OCI-M2 (cell line): ENCODE data around the gene TACR1.
"Not testable (repeated sequence)": the region's sequence is repeated elsewhere in the genome, so short reads cannot be mapped to it uniquely, and the experiment has no call there.

Source experiments
- DNase-seq: peaks from one replicate; lab custom pipeline; 2025; ENCODE audit not compliant: unreplicated experiment; lab: John Stamatoyannopoulos, UW

TACR1 gene

GRCh38 chr2:75094405-75094804 is 104.9 kb downstream of the TACR1 start:
- no peak for DNase-seq

- DNase-seq, result no peak
These were observed 108.4 kb downstream of the TACR1 start for GRCh38 chr2:75090770-75091515.

GRCh38 chr2:75089471-75089870 is 109.8 kb downstream of the TACR1 start:
- no peak for DNase-seq

- DNase-seq, result no peak
These were observed 110.5 kb downstream of the TACR1 start for GRCh38 chr2:75088791-75089190.

- no peak for DNase-seq
These were observed 111.6 kb downstream of the TACR1 start for GRCh38 chr2:75087736-75088135.

GRCh38 chr2:75079575-75079974 is 119.7 kb downstream of the TACR1 start:
- no peak for DNase-seq

GRCh38 chr2:75077909-75078308 is 121.4 kb downstream of the TACR1 start:
- DNase-seq, result no peak

GRCh38 chr2:75076088-75076487 is 123.2 kb downstream of the TACR1 start:
- DNase-seq, result no peak

- DNase-seq, result no peak
These were observed 124.6 kb downstream of the TACR1 start for GRCh38 chr2:75074708-75075107.

- no peak for DNase-seq
These were observed 125.1 kb downstream of the TACR1 start for GRCh38 chr2:75074228-75074627.

GRCh38 chr2:75071766-75072165 is 127.6 kb downstream of the TACR1 start:
- no peak for DNase-seq

GRCh38 chr2:75068546-75068945 is 130.8 kb downstream of the TACR1 start:
- DNase-seq, result no peak

- DNase-seq, result no peak
These were observed 131.8 kb downstream of the TACR1 start for GRCh38 chr2:75067506-75067905.

GRCh38 chr2:75066121-75066902 is 133.0 kb downstream of the TACR1 start:
- no peak for DNase-seq

GRCh38 chr2:75065402-75066008 is 133.8 kb downstream of the TACR1 start:
- DNase-seq, result no peak

GRCh38 chr2:75064691-75065396 is 134.5 kb downstream of the TACR1 start:
- no peak for DNase-seq

- DNase-seq, result no peak
These were observed 135.4 kb downstream of the TACR1 start for GRCh38 chr2:75063906-75064305.

GRCh38 chr2:75058427-75058826 is 140.9 kb downstream of the TACR1 start:
- DNase-seq, result no peak

GRCh38 chr2:75057150-75057549 is 142.2 kb downstream of the TACR1 start:
- DNase-seq, result not testable (repeated sequence)

- no peak for DNase-seq
These were observed 143.3 kb downstream of the TACR1 start for GRCh38 chr2:75055820-75056675.
